Measurements from ENCODE around the gene RTN4RL2.
"Not testable (repeated sequence)": the region's sequence is repeated elsewhere in the genome, so short reads cannot be mapped to it uniquely, and the experiment has no call there.

The RTN4RL2 gene

DNA sequence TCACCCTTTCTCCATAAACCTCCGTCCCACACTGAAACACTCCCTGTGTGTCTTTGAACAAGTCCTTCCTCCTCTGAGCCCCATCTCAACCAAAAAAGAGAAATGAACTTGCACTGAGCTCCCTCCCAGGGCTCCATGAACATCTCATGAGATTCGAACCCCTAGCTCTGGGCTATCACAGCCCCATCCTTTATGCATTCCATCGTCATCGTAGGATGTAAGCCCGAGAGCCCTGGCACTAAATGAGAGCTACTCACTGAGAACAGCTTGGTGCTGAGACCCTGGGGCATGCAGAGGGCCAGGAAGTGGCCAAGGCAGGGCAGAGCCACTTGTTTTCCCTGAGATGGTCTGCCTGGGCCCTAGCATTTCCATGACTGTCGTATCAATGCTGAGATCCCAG is 20.5 kb upstream of the RTN4RL2 start:
- in situ Hi-C loops (cut with HindIII; ENCODE audit: low sequenced_read_pairs) = no loop called here
- no peak overlapping the region for H3K4me3 ChIP-seq (ENCODE audit: low read depth, low read length)
- TF ChIP-seq, protein P1, sequence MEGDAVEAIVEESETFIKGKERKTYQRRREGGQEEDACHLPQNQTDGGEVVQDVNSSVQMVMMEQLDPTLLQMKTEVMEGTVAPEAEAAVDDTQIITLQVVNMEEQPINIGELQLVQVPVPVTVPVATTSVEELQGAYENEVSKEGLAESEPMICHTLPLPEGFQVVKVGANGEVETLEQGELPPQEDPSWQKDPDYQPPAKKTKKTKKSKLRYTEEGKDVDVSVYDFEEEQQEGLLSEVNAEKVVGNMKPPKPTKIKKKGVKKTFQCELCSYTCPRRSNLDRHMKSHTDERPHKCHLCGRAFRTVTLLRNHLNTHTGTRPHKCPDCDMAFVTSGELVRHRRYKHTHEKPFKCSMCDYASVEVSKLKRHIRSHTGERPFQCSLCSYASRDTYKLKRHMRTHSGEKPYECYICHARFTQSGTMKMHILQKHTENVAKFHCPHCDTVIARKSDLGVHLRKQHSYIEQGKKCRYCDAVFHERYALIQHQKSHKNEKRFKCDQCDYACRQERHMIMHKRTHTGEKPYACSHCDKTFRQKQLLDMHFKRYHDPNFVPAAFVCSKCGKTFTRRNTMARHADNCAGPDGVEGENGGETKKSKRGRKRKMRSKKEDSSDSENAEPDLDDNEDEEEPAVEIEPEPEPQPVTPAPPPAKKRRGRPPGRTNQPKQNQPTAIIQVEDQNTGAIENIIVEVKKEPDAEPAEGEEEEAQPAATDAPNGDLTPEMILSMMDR (IDR thresholded peaks at IDR 0.05; ENCODE audit: low read depth, low read length, missing control alignments) = no peak
- DNase-seq (ENCODE audit: low read depth) = no peak

DNA sequence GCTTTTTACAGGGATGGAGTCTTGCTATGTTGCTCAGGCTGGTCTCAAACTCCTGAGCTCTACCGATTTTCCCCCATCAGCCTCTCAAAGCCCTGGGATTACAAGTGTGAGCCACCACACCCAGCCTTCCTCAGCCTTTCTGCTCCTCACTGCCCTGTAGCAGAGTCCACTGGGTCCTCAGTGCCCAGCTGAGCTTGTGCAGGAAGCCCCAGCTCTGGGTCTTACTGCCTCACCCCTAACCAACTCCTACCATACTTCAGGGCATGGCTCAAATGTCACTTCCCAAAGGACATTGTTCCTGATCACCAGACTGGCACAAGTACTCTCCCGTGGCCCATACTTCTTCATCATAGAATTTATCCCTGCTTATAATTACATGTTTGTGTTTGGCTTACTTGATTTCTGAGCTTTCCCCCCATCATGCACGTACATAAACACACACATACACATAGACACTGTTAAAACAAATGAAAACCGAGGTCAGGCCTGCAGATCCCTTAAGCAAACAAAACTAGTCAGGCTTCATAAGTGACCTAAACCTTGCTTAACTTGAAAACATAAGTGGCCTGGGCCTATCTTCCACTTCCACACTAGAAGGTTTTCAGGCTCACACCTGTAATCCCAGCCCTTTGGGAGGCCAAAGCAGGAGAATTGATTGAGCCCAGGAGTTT is 19.4 kb upstream of the RTN4RL2 start:
- in situ Hi-C loops (cut with HindIII; ENCODE audit: low sequenced_read_pairs) = no loop called here
- DNase-seq (ENCODE audit: low read depth) = no peak
- TF ChIP-seq, protein P1 (IDR thresholded peaks at IDR 0.05; ENCODE audit: low read depth, low read length, missing control alignments) = no peak
- H3K4me3 ChIP-seq (ENCODE audit: low read depth, low read length) = no peak overlapping the region

DNA sequence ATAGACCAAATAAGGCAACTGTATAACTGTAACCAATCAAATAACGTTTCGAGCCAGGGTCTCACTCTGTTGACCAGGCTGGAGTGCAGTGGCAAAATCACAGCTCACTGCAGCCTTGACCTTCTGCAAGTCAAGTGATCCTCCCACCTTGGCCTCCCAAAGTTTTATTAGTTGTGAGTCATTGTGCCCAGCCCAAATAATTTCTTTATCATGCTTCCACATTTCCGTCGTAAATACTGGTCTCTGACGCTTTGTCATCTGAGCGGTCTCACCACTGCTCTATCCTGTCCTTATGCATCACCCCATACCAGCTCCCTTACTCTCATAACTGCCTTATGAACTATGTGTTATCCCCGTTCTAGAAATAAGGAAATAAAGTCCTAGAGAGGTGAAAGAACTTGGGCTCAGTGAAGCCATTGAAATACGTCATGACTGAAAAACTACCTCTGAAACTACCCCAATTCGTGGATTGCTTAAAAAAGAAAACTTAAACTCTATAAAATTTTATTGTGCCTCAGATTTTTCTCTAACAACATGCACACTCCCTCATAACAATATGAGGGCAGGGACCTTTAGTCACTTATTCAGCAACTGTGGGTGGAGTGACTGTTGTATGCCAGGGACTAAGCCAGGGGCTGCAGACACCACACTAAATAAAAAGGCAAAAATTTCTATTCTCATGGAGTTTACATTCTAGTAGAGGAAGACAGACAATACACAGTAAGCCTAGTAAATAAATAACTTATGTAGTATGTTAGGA is 15.8 kb upstream of the RTN4RL2 start:
- TF ChIP-seq, protein P1 (IDR thresholded peaks at IDR 0.05; ENCODE audit: low read depth, low read length, missing control alignments) = no peak
- in situ Hi-C loops (cut with HindIII; ENCODE audit: low sequenced_read_pairs) = no loop called here
- H3K4me3 ChIP-seq (ENCODE audit: low read depth, low read length) = no peak overlapping the region
- no peak for DNase-seq (ENCODE audit: low read depth)

DNA sequence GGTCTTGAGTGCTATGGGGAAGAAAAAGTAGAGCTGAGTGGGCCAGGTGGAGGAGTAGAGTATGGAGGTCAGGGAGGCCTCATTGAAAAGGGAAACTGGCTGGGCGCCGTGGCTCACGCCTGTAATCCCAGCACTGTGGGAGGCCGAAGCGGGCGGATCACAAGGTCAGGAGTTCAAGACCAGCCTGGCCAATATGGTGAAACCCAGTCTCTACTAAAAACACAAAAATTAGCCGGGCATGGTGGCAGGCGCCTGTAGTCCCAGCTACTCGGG is 15.3 kb upstream of the RTN4RL2 start:
- in situ Hi-C loops (cut with HindIII; ENCODE audit: low sequenced_read_pairs); H3K4me3 ChIP-seq (ENCODE audit: low read depth, low read length); DNase-seq (ENCODE audit: low read depth): not testable (repeated sequence)

DNA sequence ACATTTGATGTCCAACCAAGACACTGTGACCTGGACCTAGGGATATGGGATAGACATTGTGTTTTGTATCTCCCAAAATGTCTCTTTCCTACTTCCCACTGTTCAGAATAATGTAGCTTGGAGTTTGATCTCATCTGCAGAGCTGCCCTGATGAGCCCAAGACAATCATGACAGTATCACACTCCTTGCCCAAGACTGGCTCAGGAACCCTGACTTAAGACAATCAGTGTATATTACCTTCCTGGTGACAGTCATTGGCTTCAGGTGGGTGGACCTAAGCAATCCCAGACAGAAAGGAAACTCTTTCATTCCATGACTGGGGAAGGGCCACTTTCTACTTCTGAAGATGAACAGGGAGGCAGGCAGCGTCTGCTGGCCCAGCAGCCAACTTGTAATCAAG is 14.3 kb upstream of the RTN4RL2 start:
- in situ Hi-C loops (cut with HindIII; ENCODE audit: low sequenced_read_pairs) = no loop called here
- TF ChIP-seq, protein P1 (IDR thresholded peaks at IDR 0.05; ENCODE audit: low read depth, low read length, missing control alignments) = no peak
- no peak overlapping the region for H3K4me3 ChIP-seq (ENCODE audit: low read depth, low read length)
- no peak for DNase-seq (ENCODE audit: low read depth)

DNA sequence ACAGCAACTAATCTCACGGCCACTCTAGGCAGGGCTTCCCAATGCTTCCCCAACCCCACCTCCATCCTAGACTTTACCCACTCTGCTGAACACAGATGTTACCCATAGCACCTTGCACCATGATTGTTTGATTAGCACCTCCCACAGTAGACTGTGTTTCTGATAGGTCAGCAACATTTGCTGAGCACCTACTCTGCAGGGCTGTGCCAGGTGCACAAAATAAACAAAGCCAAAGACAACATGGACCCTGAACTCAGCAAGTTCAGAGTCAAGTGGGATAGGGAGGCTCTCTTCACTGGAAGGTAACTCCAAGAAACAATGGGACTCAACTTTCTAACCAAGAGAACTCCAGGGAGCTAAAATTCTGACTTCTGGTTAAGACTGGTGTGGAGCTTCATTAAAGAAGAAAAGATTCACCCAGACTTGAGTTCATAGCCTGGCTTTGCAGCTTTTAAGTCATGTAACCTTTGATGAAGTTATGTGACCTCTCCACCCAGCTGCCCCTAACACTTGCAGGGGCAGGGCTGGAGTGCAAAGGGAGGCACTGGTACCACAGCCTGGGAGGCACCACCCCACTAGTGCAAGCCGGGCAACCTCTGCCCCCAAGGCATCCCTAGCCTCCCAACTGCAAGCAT is 6.7 kb upstream of the RTN4RL2 start:
- H3K4me3 ChIP-seq (ENCODE audit: low read depth, low read length) = no peak overlapping the region
- DNase-seq (ENCODE audit: low read depth) = no peak
- TF ChIP-seq, protein P1 (IDR thresholded peaks at IDR 0.05; ENCODE audit: low read depth, low read length, missing control alignments) = no peak
- in situ Hi-C loops (cut with HindIII; ENCODE audit: low sequenced_read_pairs) = no loop called here
